HG03439 (cell line): ENCODE results near the gene THSD7A.

Experiments used
- ATAC-seq: cut with Tn5 transposase; IDR thresholded peaks from one replicate; pipeline ENCODE4 v1.9.1; 2021; ENCODE audit warnings: mild to moderate bottlenecking, moderate library complexity; ENCODE audit not compliant: unreplicated experiment

THSD7A gene

DNA sequence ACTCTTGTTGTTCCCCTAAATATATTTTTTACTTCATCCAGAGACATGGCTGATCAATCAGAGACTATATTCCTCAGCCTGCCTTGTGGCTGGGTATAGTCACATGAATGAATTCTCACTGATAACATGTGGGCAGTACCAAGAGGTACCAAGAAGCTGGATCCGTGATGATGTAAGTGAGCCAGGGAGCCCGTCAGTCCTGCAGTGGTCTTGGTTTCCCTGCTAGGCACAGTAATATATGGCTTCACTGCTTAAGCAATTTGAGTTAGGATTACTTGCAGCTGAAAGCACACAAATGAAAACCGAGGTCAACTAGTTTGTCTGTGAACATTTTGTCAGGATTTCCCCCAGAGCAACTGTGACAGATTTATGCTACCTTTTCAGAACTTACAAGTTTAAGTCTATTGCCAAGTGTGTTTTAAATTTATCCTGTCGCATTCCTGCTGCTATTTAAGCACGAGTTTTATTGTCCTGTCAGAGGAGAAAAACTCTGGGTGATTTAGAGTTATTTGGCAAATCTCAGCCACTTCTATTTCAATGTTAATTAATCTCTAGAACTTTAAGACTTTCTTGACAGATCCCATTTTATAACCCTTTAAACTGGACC, 476.5 kb downstream of the THSD7A start:
- no peak for ATAC-seq

DNA sequence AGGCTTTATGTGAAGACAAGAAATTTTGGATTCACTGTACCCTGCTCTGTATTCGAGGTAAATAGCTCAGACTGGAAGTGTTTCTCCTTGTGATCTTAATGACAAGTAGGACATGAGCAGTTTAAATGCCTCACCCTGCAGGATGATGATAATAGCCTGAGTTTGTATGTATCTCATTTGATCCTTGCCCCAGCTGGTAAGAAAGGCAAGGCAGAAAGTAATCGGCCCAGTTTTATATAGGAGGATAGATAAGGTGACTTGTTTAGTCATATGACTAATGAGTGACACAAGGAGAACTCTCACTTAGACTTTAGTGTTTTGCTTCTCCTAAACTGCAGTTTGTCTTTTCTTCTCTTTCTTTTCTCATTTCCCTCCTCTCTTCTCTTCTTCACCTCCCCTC, 485.7 kb downstream of the THSD7A start:
- no peak for ATAC-seq

DNA sequence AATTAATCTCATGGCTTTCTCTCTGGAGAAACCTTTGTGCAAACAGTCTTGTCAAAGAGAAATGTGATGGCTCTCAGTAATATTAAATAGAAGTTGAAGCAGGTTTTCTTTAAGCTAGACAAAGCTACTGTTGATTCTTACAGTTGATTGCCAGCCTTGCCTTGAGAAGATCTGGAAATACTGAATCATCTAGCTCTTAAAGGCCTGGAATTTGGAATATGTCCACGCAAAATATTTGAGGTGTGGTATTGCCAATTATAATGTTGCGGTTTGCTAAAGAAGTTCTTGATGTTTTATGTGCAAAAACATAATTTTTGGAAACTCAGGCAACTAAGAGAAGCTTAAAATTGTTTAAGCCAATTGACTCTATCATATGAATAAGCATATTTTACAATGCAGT, 486.4 kb downstream of the THSD7A start:
- no peak for ATAC-seq

DNA sequence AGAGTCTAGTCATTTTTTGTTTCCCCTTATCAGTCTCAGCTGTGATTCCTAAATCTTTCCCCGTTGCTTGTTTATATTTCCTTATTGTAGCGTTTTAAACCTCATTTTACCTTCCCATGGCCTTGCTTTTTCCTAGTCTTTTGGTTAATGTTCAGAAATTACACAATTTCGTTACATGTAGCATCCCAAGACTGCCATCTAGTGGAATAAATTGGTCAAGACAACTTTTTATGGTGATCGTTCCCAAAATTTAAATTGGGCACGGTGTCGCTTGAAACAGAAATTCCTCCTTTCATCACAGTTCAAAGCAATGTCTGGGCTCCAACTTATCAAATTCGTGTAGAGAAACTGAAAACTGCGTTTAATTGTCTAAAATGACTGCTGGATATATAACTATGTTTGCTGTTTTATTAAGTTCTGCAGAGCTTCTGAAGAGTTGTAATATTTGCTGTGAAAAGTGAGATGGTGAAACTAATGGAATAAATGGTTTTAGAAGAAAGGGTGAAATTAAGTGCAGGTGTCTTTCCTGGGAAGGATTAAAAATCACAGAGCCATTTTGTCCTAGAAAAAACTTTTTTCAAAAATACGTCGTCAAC, 488.1 kb downstream of the THSD7A start:
- no peak for ATAC-seq

DNA sequence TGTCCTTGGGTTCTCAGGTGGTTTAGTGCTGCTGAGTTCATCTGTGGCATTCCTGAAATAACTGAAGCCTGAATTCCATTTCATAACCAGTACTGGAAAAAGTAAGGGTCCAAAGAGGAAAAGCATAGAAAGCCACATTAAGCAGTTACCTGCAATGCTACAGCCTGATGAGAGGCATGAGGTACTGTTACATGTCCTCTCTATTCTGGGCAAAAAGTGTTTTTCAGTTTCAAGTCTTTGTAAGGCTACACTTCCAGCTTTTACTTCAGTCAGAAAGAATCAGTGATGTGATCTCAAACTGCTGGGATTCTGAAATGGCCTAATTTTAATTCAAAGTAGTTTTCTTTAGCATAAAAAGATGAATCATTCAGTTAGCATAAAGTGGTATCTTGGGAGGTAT, 488.9 kb downstream of the THSD7A start:
- no peak for ATAC-seq

DNA sequence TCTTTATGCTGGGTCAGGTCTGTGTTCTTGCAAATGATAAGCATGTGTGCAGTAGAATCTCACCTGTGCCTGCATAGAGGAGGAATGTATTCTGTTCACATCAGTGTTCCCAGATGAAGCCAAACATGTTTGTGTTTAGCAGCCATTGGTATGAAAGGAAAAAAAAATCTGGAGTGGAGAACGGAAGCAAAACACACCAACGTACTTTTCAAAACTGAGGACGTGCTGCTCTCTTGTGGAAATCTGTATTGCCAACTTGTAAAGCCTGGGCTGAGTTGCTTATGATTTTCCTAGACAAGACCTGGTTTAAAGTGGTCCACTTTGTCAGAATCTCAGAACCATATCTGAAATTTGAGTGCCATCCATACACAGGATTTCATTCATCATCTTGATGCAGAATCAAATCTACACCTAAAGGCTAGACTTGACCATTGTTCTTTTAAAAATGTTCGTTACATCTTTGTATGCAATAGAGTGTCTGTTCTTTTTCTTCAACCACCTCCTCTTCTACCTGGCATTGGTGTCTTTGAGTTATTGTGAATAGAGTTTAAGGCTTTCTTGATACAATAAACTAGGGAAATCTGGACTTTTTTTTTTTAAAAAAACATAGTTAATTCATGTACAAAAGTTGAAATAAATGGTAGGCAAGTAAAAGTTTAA, 490.6 kb downstream of the THSD7A start:
- no peak for ATAC-seq

DNA sequence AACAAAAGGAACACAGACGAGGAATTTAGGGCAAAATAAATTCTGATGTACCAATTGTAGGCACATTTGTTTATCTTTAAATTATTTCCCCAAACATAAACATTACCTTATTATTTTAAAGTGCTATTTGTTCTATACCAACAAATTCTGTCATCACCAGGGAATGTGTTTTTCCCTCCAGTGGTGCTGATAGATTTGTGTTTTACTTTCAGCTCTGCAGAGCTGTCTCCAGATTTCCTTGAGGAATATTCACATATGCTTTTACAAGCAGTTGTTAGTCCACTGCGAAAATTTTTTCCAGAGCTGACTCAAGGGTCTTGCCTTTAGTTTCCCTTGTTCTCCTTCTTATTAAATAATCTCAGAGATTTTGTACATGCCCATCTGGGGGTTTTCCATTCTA, 495.6 kb downstream of the THSD7A start:
- ATAC-seq, result no peak

DNA sequence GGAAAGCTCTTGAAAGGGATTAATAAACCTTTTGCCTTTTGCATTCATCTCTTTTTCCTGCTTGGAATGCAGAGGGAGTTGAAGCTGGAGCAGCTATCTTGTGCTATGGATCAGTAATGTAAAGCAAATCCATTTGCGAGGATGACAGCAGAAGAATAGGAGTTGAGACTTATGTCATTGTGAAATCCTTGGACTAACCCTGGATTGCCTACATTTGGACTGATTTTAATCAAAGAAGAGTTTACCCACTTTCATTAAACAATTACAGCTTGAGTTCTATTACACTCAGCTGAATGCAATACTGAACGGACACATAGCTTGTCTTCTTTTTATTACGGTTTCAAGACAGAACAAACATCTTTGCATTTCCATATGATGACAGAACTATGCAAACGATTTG, 496.1 kb downstream of the THSD7A start:
- no peak for ATAC-seq

DNA sequence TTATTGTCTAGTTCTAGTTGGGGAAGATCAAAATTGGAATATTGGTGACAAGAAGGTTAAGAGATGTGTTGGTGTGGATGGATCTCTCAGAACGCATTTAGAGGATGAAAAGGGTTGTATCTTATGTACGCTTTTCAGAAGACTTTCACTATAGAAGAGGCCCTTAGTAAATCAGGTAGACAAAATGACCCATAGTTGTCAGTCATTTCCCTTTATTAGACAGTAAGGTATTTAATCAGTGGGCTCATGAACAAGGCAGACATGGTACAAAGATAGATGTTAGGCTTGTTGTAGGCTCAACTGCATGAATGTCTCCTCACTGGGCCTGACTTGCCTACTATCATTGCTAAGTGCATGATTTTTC, 499.2 kb downstream of the THSD7A start:
- ATAC-seq, result peak; percentile 72

DNA sequence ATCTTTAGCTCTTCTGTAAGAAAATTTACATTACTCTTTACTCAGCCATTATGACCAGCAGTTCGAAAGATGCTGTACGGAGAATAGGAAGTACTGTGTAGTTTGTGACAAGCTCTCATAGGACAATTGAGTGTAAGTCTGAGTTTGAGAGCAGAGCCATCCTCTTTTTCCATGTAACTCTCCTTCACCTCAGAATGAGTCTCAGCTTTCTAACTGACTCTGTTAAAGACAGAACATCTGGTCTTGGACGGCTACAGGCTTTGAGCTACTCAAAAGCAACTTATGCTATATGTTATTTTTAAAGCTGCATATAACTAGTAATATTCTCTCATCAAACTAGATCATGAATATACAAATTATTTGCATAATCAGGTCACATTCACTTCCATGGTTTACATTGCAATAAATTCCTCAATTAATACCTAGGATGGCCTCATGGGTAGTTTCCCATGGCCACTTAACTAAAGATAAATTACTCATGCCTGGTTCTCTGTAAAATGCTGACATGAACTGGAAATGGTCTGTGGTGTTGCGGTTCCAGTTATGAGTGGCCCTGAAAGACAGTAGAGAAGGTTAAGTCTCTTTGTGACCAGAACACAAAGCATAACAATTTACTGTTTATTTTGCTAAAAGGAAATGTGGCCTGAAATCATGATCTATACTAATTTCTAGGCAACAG, 499.7 kb downstream of the THSD7A start:
- peak; percentile 99 for ATAC-seq

DNA sequence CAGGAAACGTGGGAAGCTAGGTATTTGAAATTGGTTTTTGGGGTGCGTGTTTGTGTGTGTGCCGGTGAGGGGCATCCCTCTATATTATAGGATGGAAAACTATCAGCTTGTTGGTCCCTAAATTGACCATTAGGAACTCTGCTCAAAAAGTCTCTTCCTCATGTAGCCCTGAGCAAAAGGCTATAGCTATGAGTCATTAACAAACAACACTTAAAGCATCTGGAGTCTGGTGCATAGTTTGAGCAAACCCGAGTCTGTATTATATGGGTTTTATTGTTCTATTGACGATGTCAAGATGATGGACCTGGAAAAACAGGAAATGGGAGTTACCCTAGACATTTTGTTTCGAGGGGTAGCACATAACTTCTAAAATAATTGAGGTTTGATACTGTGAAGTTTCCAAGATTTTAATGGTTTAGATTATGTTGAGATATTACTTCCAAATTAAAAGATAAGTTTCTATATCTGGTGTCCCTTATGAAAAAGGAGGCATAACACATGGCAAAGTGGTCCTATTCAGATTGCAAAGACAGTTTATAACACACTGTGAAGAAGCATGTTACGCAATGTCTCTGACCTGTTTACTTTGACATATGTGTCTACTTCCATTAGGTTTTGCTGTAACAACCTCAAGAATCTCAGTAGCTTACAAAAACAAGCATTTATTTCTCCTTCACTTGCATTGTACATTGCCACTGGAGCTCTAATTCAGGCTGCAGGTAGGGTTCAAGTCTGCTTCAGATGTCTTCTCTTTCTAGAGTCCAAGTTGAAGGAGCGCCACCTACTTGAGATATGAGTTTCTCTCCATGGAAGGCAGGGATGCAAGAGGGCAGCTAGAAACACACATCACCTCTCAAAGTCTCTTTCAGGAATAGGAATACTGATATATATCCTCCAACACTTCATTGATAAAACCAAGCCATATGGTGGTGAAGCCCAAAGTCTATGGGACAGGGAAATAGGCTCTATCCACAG, 500.6 kb downstream of the THSD7A start:
- no peak for ATAC-seq

DNA sequence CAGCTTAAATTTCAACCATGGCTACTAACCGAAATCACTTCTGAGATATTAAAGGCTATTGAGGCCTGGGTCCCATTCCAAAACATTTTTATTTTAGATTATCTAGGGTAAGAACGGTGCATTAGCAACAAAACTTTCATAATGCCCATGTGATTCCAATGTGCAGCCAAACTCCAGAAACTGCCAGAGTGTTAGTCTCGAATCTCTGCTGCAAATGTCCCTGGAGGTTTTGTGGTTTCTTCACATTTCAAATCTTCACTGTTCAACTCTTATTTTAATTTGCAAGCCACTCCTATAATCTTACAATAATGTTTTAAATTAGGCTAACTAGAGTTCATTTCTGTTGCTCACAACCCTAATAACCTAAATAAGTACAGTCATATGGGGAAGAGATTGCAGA, 501.3 kb downstream of the THSD7A start:
- no peak for ATAC-seq

DNA sequence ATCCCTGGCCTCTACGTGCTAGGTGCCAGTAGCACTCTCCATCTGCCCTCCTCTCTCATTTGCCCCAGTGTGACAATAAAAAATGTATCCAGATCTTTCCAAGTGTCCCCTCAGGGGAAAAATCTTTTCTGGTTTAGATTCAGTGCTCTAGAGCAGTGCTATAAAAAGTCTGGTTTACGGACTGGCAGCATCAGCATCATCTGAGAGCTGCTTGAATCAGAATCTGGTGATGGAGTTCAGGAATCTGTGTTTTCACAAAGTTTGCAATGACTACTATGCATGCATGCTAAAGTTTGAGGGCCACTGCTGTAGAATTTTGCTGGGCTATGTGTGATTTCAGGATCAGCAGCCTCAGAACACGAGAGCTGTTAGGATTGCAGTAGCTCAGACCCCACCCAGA, 501.8 kb downstream of the THSD7A start:
- no peak for ATAC-seq

DNA sequence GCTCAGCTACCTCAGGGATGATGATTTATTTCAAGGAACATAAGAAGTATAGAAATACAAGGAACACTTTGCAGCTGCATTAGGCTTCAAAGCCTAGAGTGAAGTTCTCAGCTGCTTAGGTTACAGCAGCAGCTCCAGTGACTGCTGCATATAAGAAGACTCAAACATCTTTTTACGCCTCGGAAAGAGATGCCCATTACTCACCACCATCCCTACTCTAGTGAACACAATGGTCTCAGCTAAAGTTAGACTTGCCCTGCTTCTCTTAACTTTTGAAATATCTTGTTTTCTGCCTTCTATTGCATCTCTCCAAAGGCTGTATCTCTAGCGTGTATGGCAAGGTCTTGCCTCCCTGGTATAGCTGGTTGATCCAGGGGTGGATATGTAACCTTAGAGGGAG, 502.4 kb downstream of the THSD7A start:
- no peak for ATAC-seq

DNA sequence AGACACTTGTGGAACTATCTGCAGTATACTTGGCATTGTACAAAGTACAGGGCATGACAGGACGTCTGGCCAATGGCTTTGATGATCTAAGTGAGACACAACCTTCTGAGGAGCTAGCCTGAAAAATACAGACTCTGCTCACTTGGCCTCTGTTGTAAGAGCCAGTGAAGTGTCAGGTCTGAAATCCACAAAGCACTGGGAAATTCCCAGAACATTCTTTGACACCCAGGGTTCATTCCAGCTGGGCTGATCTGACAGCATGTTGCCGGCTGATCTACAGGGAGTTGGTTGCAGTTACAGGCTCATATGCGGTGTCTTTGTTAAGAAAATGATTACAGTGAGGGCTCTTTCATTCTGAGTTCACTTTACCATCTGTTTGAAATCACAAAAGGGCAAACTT, 503.7 kb downstream of the THSD7A start:
- ATAC-seq, result no peak

DNA sequence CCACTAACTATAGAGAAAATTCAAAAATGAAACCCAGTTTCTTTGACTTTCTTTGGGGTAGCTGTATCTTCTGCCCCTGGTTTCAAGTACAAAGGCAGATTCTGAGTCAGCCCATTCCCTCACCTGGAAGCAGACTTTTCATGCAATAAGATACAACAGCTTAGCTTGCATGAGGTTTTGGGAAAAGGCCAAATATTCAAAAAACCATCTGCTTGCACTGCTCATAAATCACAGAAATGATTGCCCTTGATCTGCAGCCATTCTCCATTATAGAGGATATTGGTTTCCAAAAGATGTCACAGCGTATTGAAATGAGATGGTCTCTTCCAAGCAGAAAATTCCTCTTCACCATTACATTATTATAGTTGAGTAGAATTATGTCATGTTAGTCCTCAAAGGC, 504.4 kb downstream of the THSD7A start:
- no peak for ATAC-seq
